ENCODE results near the gene VEGFC. TPM values are rescaled to one million over a fixed set of nuclear protein-coding genes. Genes with fewer than 3 reads are reported as not detected.

The VEGFC gene
- polyA plus RNA-seq, 2 donors, result 1.3 to 2.3 TPM

- Histone ChIP-seq H3K27ac (ENCODE audit: low read depth in 2 of 2, low read length in 1 of 2) (no peak overlapping the region), H3K27me3 (ENCODE audit: control insufficient read depth in 1 of 2, insufficient read depth in 2 of 2, low read length in 2 of 2) (no peaks in the 10 kb centered on the region), H3K9me3 (ENCODE audit: control insufficient read depth in 2 of 2, insufficient read depth in 1 of 2, low read depth in 1 of 2, low read length in 1 of 2) (no peaks in the 10 kb centered on the region), H3K36me3 (ENCODE audit: control insufficient read depth in 2 of 2, insufficient read depth in 2 of 2, low read length in 1 of 2) (no peaks in the 10 kb centered on the region), H3K4me3 (ENCODE audit: low read depth in 1 of 2, low read length in 2 of 2) (no peak overlapping the region), H3K4me1 (ENCODE audit: control insufficient read depth in 2 of 2, insufficient read depth in 2 of 2, low read length in 1 of 2) (no peaks in the 10 kb centered on the region)
- 63 to 73% methylated on average over 2 of the region's 2 CpGs for WGBS, 2 donors
These were observed 6.9 kb upstream of the VEGFC start for GRCh38 chr4:176799653-176800052.

- Histone ChIP-seq H3K27ac (ENCODE audit: low read depth in 2 of 2, low read length in 1 of 2) (no peak overlapping the region), H3K4me3 (ENCODE audit: low read depth in 1 of 2, low read length in 2 of 2) (no peak overlapping the region), H3K27me3 (ENCODE audit: control insufficient read depth in 1 of 2, insufficient read depth in 2 of 2, low read length in 2 of 2) (no peaks in the 10 kb centered on the region), H3K9me3 (ENCODE audit: control insufficient read depth in 2 of 2, insufficient read depth in 1 of 2, low read depth in 1 of 2, low read length in 1 of 2) (no peaks in the 10 kb centered on the region), H3K4me1 (ENCODE audit: control insufficient read depth in 2 of 2, insufficient read depth in 2 of 2, low read length in 1 of 2) (peaks cover 0 to 1% of the 10 kb centered on the region in 2 donors), H3K36me3 (ENCODE audit: control insufficient read depth in 2 of 2, insufficient read depth in 2 of 2, low read length in 1 of 2) (no peaks in the 10 kb centered on the region)
- WGBS, 2 donors, result 82 to 94% methylated on average over 1 of the region's 1 CpG
These were observed 5.8 kb upstream of the VEGFC start for GRCh38 chr4:176798540-176798939.

- Histone ChIP-seq H3K4me1 (ENCODE audit: control insufficient read depth in 2 of 2, insufficient read depth in 2 of 2, low read length in 1 of 2) (peaks cover 0 to 7% of the 10 kb centered on the region in 2 donors), H3K27me3 (ENCODE audit: control insufficient read depth in 1 of 2, insufficient read depth in 2 of 2, low read length in 2 of 2) (no peaks in the 10 kb centered on the region), H3K9me3 (ENCODE audit: control insufficient read depth in 2 of 2, insufficient read depth in 1 of 2, low read depth in 1 of 2, low read length in 1 of 2) (no peaks in the 10 kb centered on the region), H3K27ac (ENCODE audit: low read depth in 2 of 2, low read length in 1 of 2) (no peak overlapping the region), H3K36me3 (ENCODE audit: control insufficient read depth in 2 of 2, insufficient read depth in 2 of 2, low read length in 1 of 2) (no peaks in the 10 kb centered on the region), H3K4me3 (ENCODE audit: low read depth in 1 of 2, low read length in 2 of 2) (no peak overlapping the region)
- 88 to 91% methylated on average over 1 of the region's 1 CpG for WGBS, 2 donors
These were observed 2.7 kb upstream of the VEGFC start for GRCh38 chr4:176795441-176795840.

- Histone ChIP-seq H3K9me3 (ENCODE audit: control insufficient read depth in 2 of 2, insufficient read depth in 1 of 2, low read depth in 1 of 2, low read length in 1 of 2) (no peaks in the 10 kb centered on the region), H3K36me3 (ENCODE audit: control insufficient read depth in 2 of 2, insufficient read depth in 2 of 2, low read length in 1 of 2) (no peaks in the 10 kb centered on the region), H3K27me3 (ENCODE audit: control insufficient read depth in 1 of 2, insufficient read depth in 2 of 2, low read length in 2 of 2) (no peaks in the 10 kb centered on the region), H3K27ac (ENCODE audit: low read depth in 2 of 2, low read length in 1 of 2) (no peak overlapping the region), H3K4me1 (ENCODE audit: control insufficient read depth in 2 of 2, insufficient read depth in 2 of 2, low read length in 1 of 2) (peaks cover 0 to 7% of the 10 kb centered on the region in 2 donors), H3K4me3 (ENCODE audit: low read depth in 1 of 2, low read length in 2 of 2) (no peak overlapping the region)
- 65 to 77% methylated on average over 1 of the region's 1 CpG for WGBS, 2 donors
These were observed 1.9 kb upstream of the VEGFC start for GRCh38 chr4:176794651-176795050.

GRCh38 chr4:176794151-176794550, 1.4 kb upstream of the VEGFC start:
- Histone ChIP-seq H3K4me1 (ENCODE audit: control insufficient read depth in 2 of 2, insufficient read depth in 2 of 2, low read length in 1 of 2) (peaks cover 0 to 7% of the 10 kb centered on the region in 2 donors), H3K9me3 (ENCODE audit: control insufficient read depth in 2 of 2, insufficient read depth in 1 of 2, low read depth in 1 of 2, low read length in 1 of 2) (no peaks in the 10 kb centered on the region), H3K4me3 (ENCODE audit: low read depth in 1 of 2, low read length in 2 of 2) (no peak overlapping the region), H3K27ac (ENCODE audit: low read depth in 2 of 2, low read length in 1 of 2) (peak overlapping the region in 1 of 2 donors; percentile 8), H3K36me3 (ENCODE audit: control insufficient read depth in 2 of 2, insufficient read depth in 2 of 2, low read length in 1 of 2) (no peaks in the 10 kb centered on the region), H3K27me3 (ENCODE audit: control insufficient read depth in 1 of 2, insufficient read depth in 2 of 2, low read length in 2 of 2) (no peaks in the 10 kb centered on the region)
- WGBS, 2 donors, result 29 to 40% methylated on average over 4 of the region's 4 CpGs

- Histone ChIP-seq H3K27ac (ENCODE audit: low read depth in 2 of 2, low read length in 1 of 2) (peak overlapping the region; percentile 42 to 52), H3K9me3 (ENCODE audit: control insufficient read depth in 2 of 2, insufficient read depth in 1 of 2, low read depth in 1 of 2, low read length in 1 of 2) (no peaks in the 10 kb centered on the region), H3K36me3 (ENCODE audit: control insufficient read depth in 2 of 2, insufficient read depth in 2 of 2, low read length in 1 of 2) (no peaks in the 10 kb centered on the region), H3K4me1 (ENCODE audit: control insufficient read depth in 2 of 2, insufficient read depth in 2 of 2, low read length in 1 of 2) (peaks cover 0 to 7% of the 10 kb centered on the region in 2 donors), H3K27me3 (ENCODE audit: control insufficient read depth in 1 of 2, insufficient read depth in 2 of 2, low read length in 2 of 2) (no peaks in the 10 kb centered on the region), H3K4me3 (ENCODE audit: low read depth in 1 of 2, low read length in 2 of 2) (peak overlapping the region; percentile 57 to 71)
- WGBS, 2 donors, result 8 to 10% methylated on average over 17 to 24 of the region's 24 CpGs
These were observed 411 bp upstream of the VEGFC start for GRCh38 chr4:176793060-176793605.

- H3K27ac ChIP-seq (ENCODE audit: low read depth in 2 of 2, low read length in 1 of 2), result peak overlapping the region; percentile 20 to 53
- no peaks in the 10 kb centered on the region for H3K27me3 ChIP-seq (ENCODE audit: control insufficient read depth in 1 of 2, insufficient read depth in 2 of 2, low read length in 2 of 2)
- H3K4me3 ChIP-seq (ENCODE audit: low read depth in 1 of 2, low read length in 2 of 2), result peak overlapping the region; percentile 57 to 71
- 3 to 6% methylated on average over 43 to 45 of the region's 45 CpGs for WGBS, 2 donors
- H3K9me3 ChIP-seq (ENCODE audit: control insufficient read depth in 2 of 2, insufficient read depth in 1 of 2, low read depth in 1 of 2, low read length in 1 of 2), result no peaks in the 10 kb centered on the region
- H3K4me1 ChIP-seq (ENCODE audit: control insufficient read depth in 2 of 2, insufficient read depth in 2 of 2, low read length in 1 of 2), result peaks cover 0 to 7% of the 10 kb centered on the region in 2 donors
- H3K36me3 ChIP-seq (ENCODE audit: control insufficient read depth in 2 of 2, insufficient read depth in 2 of 2, low read length in 1 of 2), result no peaks in the 10 kb centered on the region
These were observed 964 bp downstream of the VEGFC start for GRCh38 chr4:176791591-176792325.

- Histone ChIP-seq H3K36me3 (ENCODE audit: control insufficient read depth in 2 of 2, insufficient read depth in 2 of 2, low read length in 1 of 2) (no peaks in the 10 kb centered on the region), H3K27me3 (ENCODE audit: control insufficient read depth in 1 of 2, insufficient read depth in 2 of 2, low read length in 2 of 2) (no peaks in the 10 kb centered on the region), H3K4me3 (ENCODE audit: low read depth in 1 of 2, low read length in 2 of 2) (peak overlapping the region in 1 of 2 donors; percentile 19), H3K27ac (ENCODE audit: low read depth in 2 of 2, low read length in 1 of 2) (no peak overlapping the region), H3K9me3 (ENCODE audit: control insufficient read depth in 2 of 2, insufficient read depth in 1 of 2, low read depth in 1 of 2, low read length in 1 of 2) (no peaks in the 10 kb centered on the region), H3K4me1 (ENCODE audit: control insufficient read depth in 2 of 2, insufficient read depth in 2 of 2, low read length in 1 of 2) (peaks cover 0 to 7% of the 10 kb centered on the region in 2 donors)
- WGBS, 2 donors, result 75 to 90% methylated on average over 4 of the region's 4 CpGs
These were observed 2.3 kb downstream of the VEGFC start for GRCh38 chr4:176790398-176790797.

GRCh38 chr4:176789955-176790354, 2.8 kb downstream of the VEGFC start:
- Histone ChIP-seq H3K4me1 (ENCODE audit: control insufficient read depth in 2 of 2, insufficient read depth in 2 of 2, low read length in 1 of 2) (peaks cover 0 to 7% of the 10 kb centered on the region in 2 donors), H3K27ac (ENCODE audit: low read depth in 2 of 2, low read length in 1 of 2) (no peak overlapping the region), H3K36me3 (ENCODE audit: control insufficient read depth in 2 of 2, insufficient read depth in 2 of 2, low read length in 1 of 2) (no peaks in the 10 kb centered on the region), H3K27me3 (ENCODE audit: control insufficient read depth in 1 of 2, insufficient read depth in 2 of 2, low read length in 2 of 2) (no peaks in the 10 kb centered on the region), H3K4me3 (ENCODE audit: low read depth in 1 of 2, low read length in 2 of 2) (peak overlapping the region in 1 of 2 donors; percentile 19), H3K9me3 (ENCODE audit: control insufficient read depth in 2 of 2, insufficient read depth in 1 of 2, low read depth in 1 of 2, low read length in 1 of 2) (no peaks in the 10 kb centered on the region)
- WGBS, 2 donors, result 18 to 19% methylated on average over 1 of the region's 1 CpG

GRCh38 chr4:176788971-176789370, 3.8 kb downstream of the VEGFC start:
- Histone ChIP-seq H3K9me3 (ENCODE audit: control insufficient read depth in 2 of 2, insufficient read depth in 1 of 2, low read depth in 1 of 2, low read length in 1 of 2) (no peaks in the 10 kb centered on the region), H3K27me3 (ENCODE audit: control insufficient read depth in 1 of 2, insufficient read depth in 2 of 2, low read length in 2 of 2) (no peaks in the 10 kb centered on the region), H3K4me3 (ENCODE audit: low read depth in 1 of 2, low read length in 2 of 2) (no peak overlapping the region), H3K36me3 (ENCODE audit: control insufficient read depth in 2 of 2, insufficient read depth in 2 of 2, low read length in 1 of 2) (no peaks in the 10 kb centered on the region), H3K4me1 (ENCODE audit: control insufficient read depth in 2 of 2, insufficient read depth in 2 of 2, low read length in 1 of 2) (peaks cover 0 to 7% of the 10 kb centered on the region in 2 donors), H3K27ac (ENCODE audit: low read depth in 2 of 2, low read length in 1 of 2) (no peak overlapping the region)
- WGBS, 2 donors, result 74 to 87% methylated on average over 6 of the region's 6 CpGs
